ENCODE results near the gene GPR21.

DNA sequence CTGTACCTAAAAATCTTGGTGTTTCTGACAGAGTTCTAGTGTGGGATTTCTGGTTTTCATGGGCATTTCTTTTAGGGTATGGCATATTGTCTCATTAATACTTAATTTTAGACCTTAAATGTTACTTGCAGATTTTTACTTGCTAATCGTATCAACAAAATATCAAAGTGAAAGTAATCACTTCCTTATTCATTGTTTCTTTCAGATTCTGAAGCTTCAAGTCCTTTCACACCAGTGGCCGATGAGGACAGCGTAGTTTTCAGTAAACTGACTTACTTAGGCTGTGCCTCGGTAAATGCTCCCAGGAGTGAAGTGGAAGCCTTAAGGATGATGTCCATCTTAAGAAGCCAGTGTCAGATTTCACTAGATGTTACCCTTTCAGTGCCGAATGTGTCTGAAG lies 47.5 kb upstream of the GPR21 start:
- no peak for TF ChIP-seq POLR2AphosphoS5 (IDR thresholded peaks at IDR 0.05)
- TF ChIP-seq, protein P1, sequence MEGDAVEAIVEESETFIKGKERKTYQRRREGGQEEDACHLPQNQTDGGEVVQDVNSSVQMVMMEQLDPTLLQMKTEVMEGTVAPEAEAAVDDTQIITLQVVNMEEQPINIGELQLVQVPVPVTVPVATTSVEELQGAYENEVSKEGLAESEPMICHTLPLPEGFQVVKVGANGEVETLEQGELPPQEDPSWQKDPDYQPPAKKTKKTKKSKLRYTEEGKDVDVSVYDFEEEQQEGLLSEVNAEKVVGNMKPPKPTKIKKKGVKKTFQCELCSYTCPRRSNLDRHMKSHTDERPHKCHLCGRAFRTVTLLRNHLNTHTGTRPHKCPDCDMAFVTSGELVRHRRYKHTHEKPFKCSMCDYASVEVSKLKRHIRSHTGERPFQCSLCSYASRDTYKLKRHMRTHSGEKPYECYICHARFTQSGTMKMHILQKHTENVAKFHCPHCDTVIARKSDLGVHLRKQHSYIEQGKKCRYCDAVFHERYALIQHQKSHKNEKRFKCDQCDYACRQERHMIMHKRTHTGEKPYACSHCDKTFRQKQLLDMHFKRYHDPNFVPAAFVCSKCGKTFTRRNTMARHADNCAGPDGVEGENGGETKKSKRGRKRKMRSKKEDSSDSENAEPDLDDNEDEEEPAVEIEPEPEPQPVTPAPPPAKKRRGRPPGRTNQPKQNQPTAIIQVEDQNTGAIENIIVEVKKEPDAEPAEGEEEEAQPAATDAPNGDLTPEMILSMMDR (IDR thresholded peaks at IDR 0.05) = no peak
